A549 (cell line): Measurements from ENCODE around the gene ST3GAL6.

Source experiments
- CHD4 ChIP-seq: fragments of 200-600 bp; sonication (generic); IDR thresholded peaks from 2 replicates; pipeline ENCODE4 v1.6.1; 2016; ENCODE audit warnings: antibody characterized with exemption, mild to moderate bottlenecking, borderline replicate concordance
- CTCF ChIP-seq: fragments of >200 bp; sonication (Bioruptor Twin); formaldehyde crosslinking; IDR thresholded peaks from 3 replicates; pipeline ENCODE4 v1.5.1; 2016
- JUN ChIP-seq, 2 experiments: fragments of >200 bp; sonication (Bioruptor Twin); formaldehyde crosslinking; IDR thresholded peaks; 2 replicates in 1 of 2; 3 replicates in 1 of 2; pipeline ENCODE4 v1.6.1; 2016 to 2017
- NFE2L2 ChIP-seq: fragments of 150-350 bp; conservative IDR thresholded peaks from 2 replicates; pipeline ENCODE4 v1.6.1; 2014; ENCODE audit warnings: low read length
- POLR2A ChIP-seq: IDR thresholded peaks from 2 replicates; pipeline ENCODE4 v1.6.1; 2012; ENCODE audit warnings: mild to moderate bottlenecking, low read length
- SMC3 ChIP-seq: fragments of >200 bp; sonication (Bioruptor Twin); formaldehyde crosslinking; IDR thresholded peaks from 3 replicates; pipeline ENCODE4 v1.6.1; 2018; ENCODE audit warnings: inconsistent platforms
- TP53 ChIP-seq: fragments of 250-450 bp; sonication (Bioruptor Pico); IDR thresholded peaks from 2 replicates; pipeline ENCODE4 v1.5.0; 2021; ENCODE audit warnings: mild to moderate bottlenecking, moderate library complexity

GRCh38 chr3:98778852-98779413 lies 15.8 kb downstream of the ST3GAL6 start:
- TF ChIP-seq POLR2A: no peak
- TF ChIP-seq CTCF: no peak
- TF ChIP-seq JUN (IDR thresholded peaks at IDR 0.05): no peak
- no peak for TF ChIP-seq TP53 (CRISPR knock-in tag)
- TF ChIP-seq CHD4: no peak
- TF ChIP-seq SMC3: no peak
- no peak for TF ChIP-seq NFE2L2
